Epithelial cell of esophagus (primary cell): Measurements from ENCODE around the gene PARD3B.
A peak's percentile ranks its signal among the peaks of the same experiment; 100 is the strongest.

Experiments used
- DNase-seq: peaks from one replicate; pipeline ENCODE4 v3.0.0; 2010; ENCODE audit warnings: low read depth
- H3K4me3 ChIP-seq: 2 replicates; pipeline ENCODE4 v1.5.1; 2011; ENCODE audit warnings: mild to moderate bottlenecking, low read length, control low read depth
- TF ChIP-seq, protein P1 (sequence below): IDR thresholded peaks from 2 replicates; pipeline ENCODE4 v1.5.1; 2011; ENCODE audit warnings: low read depth, mild to moderate bottlenecking, low read length, control low read depth, inconsistent platforms; ENCODE audit not compliant: insufficient read depth; ENCODE audit errors: missing control alignments

PARD3B gene

DNA sequence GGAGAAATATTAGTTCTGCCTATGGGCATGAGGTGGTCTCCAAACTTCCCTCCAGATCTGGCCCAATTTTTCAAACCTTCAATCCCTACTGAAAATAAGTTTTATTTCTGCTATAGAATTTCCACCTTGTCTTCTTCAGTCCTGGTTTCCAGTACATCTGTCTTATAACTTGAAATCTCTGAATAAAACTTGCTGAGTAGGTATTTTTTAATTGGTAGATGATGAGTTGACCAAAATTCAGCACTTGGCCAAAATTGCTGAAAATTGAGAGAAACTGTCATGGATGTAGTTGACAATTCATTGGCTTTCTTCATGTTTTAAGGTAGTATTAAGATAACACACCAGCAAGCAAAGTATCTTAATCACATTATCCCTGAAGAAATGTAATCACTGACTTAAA, 206.2 kb downstream of the PARD3B start:
- H3K4me3 ChIP-seq = no peak overlapping the region
- DNase-seq = no peak
- TF ChIP-seq, protein P1, sequence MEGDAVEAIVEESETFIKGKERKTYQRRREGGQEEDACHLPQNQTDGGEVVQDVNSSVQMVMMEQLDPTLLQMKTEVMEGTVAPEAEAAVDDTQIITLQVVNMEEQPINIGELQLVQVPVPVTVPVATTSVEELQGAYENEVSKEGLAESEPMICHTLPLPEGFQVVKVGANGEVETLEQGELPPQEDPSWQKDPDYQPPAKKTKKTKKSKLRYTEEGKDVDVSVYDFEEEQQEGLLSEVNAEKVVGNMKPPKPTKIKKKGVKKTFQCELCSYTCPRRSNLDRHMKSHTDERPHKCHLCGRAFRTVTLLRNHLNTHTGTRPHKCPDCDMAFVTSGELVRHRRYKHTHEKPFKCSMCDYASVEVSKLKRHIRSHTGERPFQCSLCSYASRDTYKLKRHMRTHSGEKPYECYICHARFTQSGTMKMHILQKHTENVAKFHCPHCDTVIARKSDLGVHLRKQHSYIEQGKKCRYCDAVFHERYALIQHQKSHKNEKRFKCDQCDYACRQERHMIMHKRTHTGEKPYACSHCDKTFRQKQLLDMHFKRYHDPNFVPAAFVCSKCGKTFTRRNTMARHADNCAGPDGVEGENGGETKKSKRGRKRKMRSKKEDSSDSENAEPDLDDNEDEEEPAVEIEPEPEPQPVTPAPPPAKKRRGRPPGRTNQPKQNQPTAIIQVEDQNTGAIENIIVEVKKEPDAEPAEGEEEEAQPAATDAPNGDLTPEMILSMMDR = no peak

DNA sequence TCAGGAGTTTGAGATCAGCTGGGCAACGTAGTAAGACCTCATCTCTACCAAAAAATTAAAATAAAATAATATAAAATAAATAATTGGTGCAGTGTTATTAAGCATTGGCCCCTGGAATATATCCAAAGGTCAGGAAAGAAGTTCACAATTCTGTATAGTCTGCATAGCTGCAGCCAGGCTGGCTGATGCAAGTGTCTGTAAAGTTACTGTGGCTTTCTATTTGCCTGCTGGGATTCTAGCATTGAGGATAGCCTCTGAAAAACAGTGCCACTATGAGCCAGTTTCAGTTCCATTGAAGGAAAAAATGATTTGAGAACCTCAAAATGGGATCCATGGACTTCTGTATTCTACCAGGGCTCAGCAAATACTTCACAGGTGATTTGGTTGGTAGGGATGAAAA, 208.6 kb downstream of the PARD3B start:
- no peak for DNase-seq
- no peak overlapping the region for H3K4me3 ChIP-seq
- TF ChIP-seq, protein P1 = no peak

DNA sequence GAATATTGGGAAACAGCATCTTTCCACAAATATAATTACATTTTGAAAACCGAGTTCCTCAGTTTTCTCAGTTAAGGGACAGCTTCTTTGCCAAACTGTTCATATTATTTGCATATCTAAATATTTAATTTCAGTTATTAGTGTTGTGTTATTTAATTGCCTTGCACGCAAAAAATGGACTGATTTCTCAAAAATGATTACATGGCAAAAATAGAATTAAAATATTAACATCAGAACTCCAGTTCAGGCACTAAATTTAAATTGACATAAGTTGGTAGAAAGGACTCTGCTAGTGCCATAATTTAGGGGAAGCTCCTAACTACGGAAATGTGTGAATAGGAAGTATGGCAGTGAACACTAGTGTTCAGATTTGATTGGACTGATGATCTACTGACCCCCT, 209.6 kb downstream of the PARD3B start:
- TF ChIP-seq, protein P1 = no peak
- DNase-seq = no peak
- H3K4me3 ChIP-seq = no peak overlapping the region

DNA sequence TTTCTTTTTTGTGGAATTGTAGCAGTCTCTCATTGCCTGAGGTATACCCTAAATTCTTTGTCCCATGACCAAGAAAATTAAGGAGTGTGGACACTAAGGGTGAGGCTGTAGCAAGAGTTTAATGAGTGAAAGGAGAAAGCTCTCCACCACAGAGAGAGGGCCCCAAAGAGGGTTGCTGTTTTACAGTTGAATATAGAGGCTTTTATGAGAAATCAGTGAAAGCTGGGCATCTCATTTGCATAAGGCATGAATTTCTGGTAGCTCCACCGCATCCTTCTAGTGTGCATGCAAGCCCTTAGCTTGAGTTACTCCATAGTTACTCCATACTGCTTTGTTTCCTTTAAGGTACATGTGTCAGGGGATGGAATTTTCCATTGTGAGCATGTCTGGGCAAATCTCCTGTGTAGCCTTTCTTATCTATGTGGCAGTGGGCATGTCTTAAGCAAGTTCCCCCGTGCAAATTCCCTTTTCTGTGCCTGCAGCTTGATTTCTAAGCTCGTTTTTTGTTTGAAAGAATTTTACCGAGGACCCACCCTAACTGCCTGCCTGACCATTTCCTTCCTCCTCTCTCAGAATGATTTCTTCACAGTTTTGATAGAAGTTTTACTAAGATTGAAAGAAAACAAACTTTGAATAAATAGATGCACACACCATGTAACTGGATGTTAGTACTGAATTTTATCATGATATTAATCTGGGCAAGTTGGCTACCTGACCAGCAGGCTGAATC, 218.9 kb downstream of the PARD3B start:
- DNase-seq = peak; percentile 73
- no peak overlapping the region for H3K4me3 ChIP-seq
- TF ChIP-seq, protein P1 = no peak

DNA sequence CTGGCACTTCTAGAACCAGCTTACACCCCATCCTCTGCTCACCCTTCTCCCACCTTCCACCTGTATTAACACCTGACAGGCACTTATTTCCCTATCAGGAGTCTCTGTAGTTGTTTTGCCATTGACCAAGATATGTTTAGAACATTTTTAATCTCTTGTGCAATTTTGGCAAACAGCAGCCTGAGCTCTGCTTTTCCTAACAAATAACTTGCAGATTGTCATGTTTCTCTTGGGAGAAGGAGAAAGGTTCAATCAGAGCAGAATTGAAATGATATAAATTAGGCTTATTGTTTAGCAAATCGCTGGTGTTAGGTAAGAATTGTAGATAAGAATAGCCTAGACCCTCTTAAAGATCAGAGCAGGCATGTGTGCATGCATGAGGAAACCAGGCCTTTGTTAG, 225.5 kb downstream of the PARD3B start:
- no peak overlapping the region for H3K4me3 ChIP-seq
- TF ChIP-seq, protein P1 = no peak
- DNase-seq = no peak

DNA sequence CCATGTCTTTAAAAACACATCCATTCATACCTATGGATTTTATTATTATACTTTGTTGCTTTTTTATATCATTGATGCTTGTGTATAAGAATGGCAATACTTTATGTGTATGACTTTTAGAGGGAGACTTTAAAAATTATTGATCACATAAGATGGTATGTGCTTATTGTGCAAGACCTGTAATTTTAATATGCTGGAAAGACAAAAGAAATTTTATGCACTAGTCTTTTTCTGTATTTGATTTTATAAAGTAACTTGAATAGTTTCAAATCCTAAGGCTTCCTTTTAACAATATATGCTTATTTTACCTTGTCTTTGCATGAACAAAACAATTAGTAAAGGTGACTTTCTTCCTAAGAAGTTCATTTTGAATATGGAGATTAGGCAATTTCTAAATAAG, 226.4 kb downstream of the PARD3B start:
- no peak for DNase-seq
- TF ChIP-seq, protein P1 = no peak
- H3K4me3 ChIP-seq = no peak overlapping the region

DNA sequence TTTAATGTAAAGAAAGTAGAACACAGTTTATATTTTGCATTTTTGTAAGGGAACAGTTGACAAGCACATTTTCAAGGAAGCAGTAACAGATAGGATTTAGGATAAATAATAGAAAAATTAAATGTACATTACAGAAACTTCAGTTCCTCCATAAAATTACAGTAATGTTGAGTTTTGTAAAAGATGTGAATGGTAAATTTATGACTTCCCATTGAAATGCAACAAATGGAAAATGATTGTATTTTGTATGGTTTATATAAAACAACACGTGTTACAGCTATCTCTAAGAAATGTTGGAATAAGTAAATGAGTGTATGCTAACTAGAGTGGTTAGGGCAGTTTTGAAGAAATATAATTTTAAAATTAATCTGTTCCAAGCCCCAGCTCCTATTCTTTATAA, 227.3 kb downstream of the PARD3B start:
- no peak overlapping the region for H3K4me3 ChIP-seq
- DNase-seq = no peak
- TF ChIP-seq, protein P1 = no peak
